CD4-positive, alpha-beta T cell (primary cell): ENCODE data around the gene DDC. TPM values are rescaled to one million over a fixed set of nuclear protein-coding genes. Genes with fewer than 3 reads are reported as not detected.

ENCODE experiments used
- ATAC-seq: fragments of 200-7000 bp; cut with Tn5 transposase; one replicate; pipeline ENCODE4 v1.10.0; 2022; ENCODE audit warnings: mild to moderate bottlenecking; ENCODE audit not compliant: poor library complexity
- CTCF ChIA-PET: fragments of 350-600 bp; sonication (Branson Sonifier 250); formaldehyde crosslinking; loops from one replicate; lab custom pipeline; 2021; ENCODE audit warnings: antibody characterized with exemption, inconsistent platforms; lab: Charles Lee
- POLR2A ChIA-PET: fragments of 350-600 bp; sonication (Branson Sonifier 250); formaldehyde crosslinking; loops from one replicate; lab custom pipeline; 2021; ENCODE audit warnings: antibody characterized with exemption, inconsistent platforms; lab: Charles Lee
- DNase-seq, 14 experiments: peaks; one replicate each; pipeline ENCODE4 v3.0.0-alpha.2; 2013 to 2020; ENCODE audit warnings: mixed read lengths in 2 of 14
- H3K27ac ChIP-seq, 2 donors: one replicate each; pipeline versions ENCODE4 v1.5.1 to v1.7.0; 2013; ENCODE audit warnings: low read length in 2 of 2, low read depth in 1 of 2, mild to moderate bottlenecking in 1 of 2
- H3K27me3 ChIP-seq, 2 experiments: 1 replicate in 1 of 2; 2 replicates in 1 of 2; pipeline versions ENCODE4 v1.6.1 to v1.7.0; 2013; ENCODE audit warnings: low read length in 2 of 2, control low read depth in 1 of 2, mild to moderate bottlenecking in 1 of 2, moderate library complexity in 1 of 2; ENCODE audit not compliant: insufficient read depth in 2 of 2, control insufficient read depth in 1 of 2
- H3K36me3 ChIP-seq: one replicate; pipeline ENCODE4 v1.6.1; 2013; ENCODE audit warnings: low read length, control low read depth; ENCODE audit not compliant: insufficient read depth
- H3K4me1 ChIP-seq: one replicate; pipeline ENCODE4 v1.6.1; 2013; ENCODE audit warnings: low read length, control low read depth; ENCODE audit not compliant: insufficient read depth
- H3K4me3 ChIP-seq: one replicate; pipeline ENCODE4 v1.5.1; 2013; ENCODE audit warnings: mild to moderate bottlenecking, low read length, moderate library complexity
- H3K9me3 ChIP-seq, 2 experiments: 1 replicate in 1 of 2; 2 replicates in 1 of 2; pipeline versions ENCODE4 v1.6.1 to v1.7.0; 2013; ENCODE audit warnings: low read length in 2 of 2, mild to moderate bottlenecking in 2 of 2, control low read depth in 1 of 2, moderate library complexity in 1 of 2; ENCODE audit not compliant: control insufficient read depth in 1 of 2, insufficient read depth in 1 of 2
- H3K27ac Mint-ChIP-seq: one replicate; pipeline ENCODE4 v1.8.0; 2020; ENCODE audit warnings: mixed read lengths
- H3K27me3 Mint-ChIP-seq: one replicate; pipeline ENCODE4 v1.8.0; 2021; ENCODE audit warnings: mixed read lengths
- H3K36me3 Mint-ChIP-seq: one replicate; pipeline ENCODE4 v1.8.0; 2021; ENCODE audit warnings: low read depth, mixed read lengths
- H3K4me1 Mint-ChIP-seq: one replicate; pipeline ENCODE4 v1.8.0; 2021; ENCODE audit warnings: low read depth, mixed read lengths
- H3K4me3 Mint-ChIP-seq: one replicate; pipeline ENCODE4 v1.8.0; 2020; ENCODE audit warnings: mild to moderate bottlenecking, mixed read lengths
- H3K9me3 Mint-ChIP-seq: one replicate; pipeline ENCODE4 v1.8.0; 2020; ENCODE audit warnings: mixed read lengths
- intact Hi-C, 2 experiments: fragments of 100-400 bp; cut with DNase I in 1 of 2; cut with micrococcal nuclease in 1 of 2; formaldehyde crosslinking; loops; one replicate each; pipeline versions ENCODE4 v1.15.1 to v1.9.0; 2023 to 2025; cut with DNase I, micrococcal nuclease
- total RNA-seq, 174 experiments: library from RNA in 2 of 174; stranded (reverse) in 2 of 174; gene quantifications; one replicate each; pipeline ENCODE4 v1.2.3 and lab custom pipeline; 2021 to 2026
- TF ChIP-seq, protein P1 (sequence below): fragments of 200-600 bp; IDR thresholded peaks from one replicate; pipeline ENCODE4 v1.8.0; 2022; ENCODE audit warnings: antibody characterized with exemption, mild to moderate bottlenecking

DDC gene
- total RNA-seq, 2 experiments from 2014 or later: not detected

DNA sequence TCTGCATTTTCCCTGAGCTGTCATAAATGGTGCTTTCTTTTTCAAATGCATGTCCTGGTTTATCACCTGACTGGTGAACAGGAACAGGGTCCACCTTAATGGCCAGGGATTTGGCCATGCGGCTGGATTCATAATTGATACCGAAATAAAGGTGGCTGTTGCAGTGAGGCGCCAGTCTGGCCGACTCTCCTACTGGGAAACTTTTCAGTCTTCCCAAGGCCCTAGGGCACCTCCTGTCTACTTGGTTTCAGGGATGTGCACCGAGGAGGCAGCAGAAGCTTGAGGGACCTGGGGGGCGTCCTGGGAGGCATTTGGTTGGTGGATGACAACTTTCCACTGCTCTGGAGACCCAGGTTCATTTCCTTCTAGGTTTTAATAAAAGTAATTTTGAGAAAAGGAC lies 68.6 kb downstream of the DDC start:
- H3K27me3 ChIP-seq: no peaks in the 10 kb centered on the region
- Mint-ChIP-seq H3K36me3 (no peaks in the 10 kb centered on the region), H3K9me3 (peaks cover 2% of the 10 kb centered on the region), H3K4me3 (no peak overlapping the region), H3K27ac (no peak overlapping the region), H3K4me1 (no peaks in the 10 kb centered on the region), H3K27me3 (peaks cover 36% of the 10 kb centered on the region)
- TF ChIP-seq, protein P1, sequence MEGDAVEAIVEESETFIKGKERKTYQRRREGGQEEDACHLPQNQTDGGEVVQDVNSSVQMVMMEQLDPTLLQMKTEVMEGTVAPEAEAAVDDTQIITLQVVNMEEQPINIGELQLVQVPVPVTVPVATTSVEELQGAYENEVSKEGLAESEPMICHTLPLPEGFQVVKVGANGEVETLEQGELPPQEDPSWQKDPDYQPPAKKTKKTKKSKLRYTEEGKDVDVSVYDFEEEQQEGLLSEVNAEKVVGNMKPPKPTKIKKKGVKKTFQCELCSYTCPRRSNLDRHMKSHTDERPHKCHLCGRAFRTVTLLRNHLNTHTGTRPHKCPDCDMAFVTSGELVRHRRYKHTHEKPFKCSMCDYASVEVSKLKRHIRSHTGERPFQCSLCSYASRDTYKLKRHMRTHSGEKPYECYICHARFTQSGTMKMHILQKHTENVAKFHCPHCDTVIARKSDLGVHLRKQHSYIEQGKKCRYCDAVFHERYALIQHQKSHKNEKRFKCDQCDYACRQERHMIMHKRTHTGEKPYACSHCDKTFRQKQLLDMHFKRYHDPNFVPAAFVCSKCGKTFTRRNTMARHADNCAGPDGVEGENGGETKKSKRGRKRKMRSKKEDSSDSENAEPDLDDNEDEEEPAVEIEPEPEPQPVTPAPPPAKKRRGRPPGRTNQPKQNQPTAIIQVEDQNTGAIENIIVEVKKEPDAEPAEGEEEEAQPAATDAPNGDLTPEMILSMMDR: no peak
- H3K27ac ChIP-seq: no peak overlapping the region
- ChIA-PET CTCF (no interaction called here), POLR2A (no interaction called here)
- no peaks in the 10 kb centered on the region for H3K4me1 ChIP-seq
- H3K36me3 ChIP-seq: no peaks in the 10 kb centered on the region
- intact Hi-C loops: no loop called here
- H3K4me3 ChIP-seq: no peak overlapping the region
- no peak for ATAC-seq
- peaks cover 0 to 4% of the 10 kb centered on the region in 2 experiments for H3K9me3 ChIP-seq
- no peak for DNase-seq

DNA sequence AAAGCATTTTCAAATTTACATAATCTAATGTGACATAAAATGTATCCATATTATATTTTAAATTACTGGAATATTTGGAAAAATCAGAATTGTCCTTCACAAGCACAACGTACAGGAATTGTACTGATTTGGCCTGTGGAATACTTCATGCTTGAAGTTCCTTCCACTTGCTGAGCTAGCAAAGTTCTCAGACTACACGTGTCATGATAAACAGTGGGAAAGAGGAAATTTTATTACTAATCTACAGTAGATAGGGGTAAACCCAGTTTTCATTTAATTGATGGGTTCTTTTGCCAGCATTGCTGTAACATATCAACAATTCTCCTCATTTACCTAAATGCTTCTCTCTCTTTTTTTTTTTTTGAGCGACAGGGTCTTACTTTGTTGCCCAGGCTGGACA lies 69.5 kb downstream of the DDC start:
- Mint-ChIP-seq H3K36me3 (no peaks in the 10 kb centered on the region), H3K27me3 (peaks cover 34% of the 10 kb centered on the region)

DNA sequence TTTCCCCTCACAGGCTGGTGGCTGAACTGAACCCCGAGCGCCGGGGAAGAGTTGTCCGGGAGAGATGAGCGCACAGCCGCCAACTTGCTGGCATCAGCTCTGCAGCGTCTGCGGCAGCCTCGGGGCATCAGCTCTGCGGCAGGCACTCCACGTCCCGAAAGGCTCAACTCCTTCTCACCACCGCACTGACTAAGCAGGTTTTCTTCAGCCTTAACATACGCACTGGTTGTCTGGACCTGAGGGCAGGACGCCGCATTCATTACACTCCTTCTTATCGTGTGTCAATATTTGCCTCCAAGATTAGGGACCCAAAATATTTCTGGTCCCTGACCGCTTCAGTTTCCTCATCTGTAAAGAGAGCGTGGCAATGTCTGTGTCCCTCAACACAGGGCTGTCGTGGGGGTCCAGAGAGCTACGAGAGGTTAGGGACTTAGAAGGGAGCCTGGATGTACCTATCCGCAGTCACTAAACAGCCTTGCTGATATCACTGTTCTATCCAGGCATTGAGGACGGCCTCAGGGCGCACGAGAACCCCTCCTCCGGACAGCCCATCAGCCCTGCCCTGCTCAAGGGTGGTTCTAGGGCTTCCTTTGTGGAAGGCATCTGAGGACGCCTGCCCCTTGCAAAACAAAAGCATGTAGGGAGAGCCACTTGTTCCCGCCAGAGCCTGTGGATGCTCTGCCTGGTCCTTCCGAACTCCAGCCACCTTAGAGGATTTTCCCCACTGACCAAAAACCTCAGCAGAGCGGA lies 72.3 kb downstream of the DDC start:
- ATAC-seq (no peak), DNase-seq (no peak)
- Mint-ChIP-seq H3K4me3 (no peak overlapping the region), H3K4me1 (no peaks in the 10 kb centered on the region), H3K9me3 (no peaks in the 10 kb centered on the region), H3K36me3 (no peaks in the 10 kb centered on the region), H3K27me3 (peaks cover 20% of the 10 kb centered on the region), H3K27ac (no peak overlapping the region)
- Histone ChIP-seq H3K27me3 (no peaks in the 10 kb centered on the region), H3K27ac (no peak overlapping the region), H3K4me3 (no peak overlapping the region), H3K9me3 (no peaks in the 10 kb centered on the region), H3K36me3 (no peaks in the 10 kb centered on the region), H3K4me1 (no peaks in the 10 kb centered on the region)
- TF ChIP-seq, protein P1: no peak
- CTCF ChIA-PET: no interaction called here
- POLR2A ChIA-PET: no interaction called here
- intact Hi-C loops: no loop called here

More for the DNA sequence above, 69.5 kb downstream of the DDC start:
- Mint-ChIP-seq H3K4me3 (no peak overlapping the region), H3K4me1 (no peaks in the 10 kb centered on the region), H3K27ac (no peak overlapping the region), H3K9me3 (no peaks in the 10 kb centered on the region)
- ChIA-PET CTCF (no interaction called here), POLR2A (no interaction called here)
- Histone ChIP-seq H3K4me3 (no peak overlapping the region), H3K27ac (no peak overlapping the region), H3K27me3 (no peaks in the 10 kb centered on the region), H3K36me3 (no peaks in the 10 kb centered on the region), H3K4me1 (no peaks in the 10 kb centered on the region), H3K9me3 (no peaks in the 10 kb centered on the region)
- no peak for ATAC-seq
- no peak for DNase-seq
- TF ChIP-seq, protein P1: no peak
- intact Hi-C loops: no loop called here
